HCT116 (cell line): Measurements from ENCODE around the gene EVX2.

Experiments
- EGR1 ChIP-seq: IDR thresholded peaks from 2 replicates; pipeline ENCODE4 v1.6.1; 2012; ENCODE audit warnings: low read depth
- ELF1 ChIP-seq: IDR thresholded peaks from 2 replicates; pipeline ENCODE4 v1.6.1; 2012; ENCODE audit warnings: low read depth, borderline replicate concordance
- JUND ChIP-seq: IDR thresholded peaks from 2 replicates; pipeline ENCODE4 v1.6.1; 2012
- MAX ChIP-seq: IDR thresholded peaks from 2 replicates; pipeline ENCODE4 v1.6.1; 2012
- POLR2A ChIP-seq: IDR thresholded peaks from 2 replicates; pipeline ENCODE4 v1.7.0; 2011; ENCODE audit warnings: borderline replicate concordance; ENCODE audit not compliant: insufficient read depth, insufficient read length; ENCODE audit errors: extremely low read depth
- POLR2AphosphoS5 ChIP-seq: IDR thresholded peaks from 2 replicates; pipeline ENCODE4 v1.6.1; 2011; ENCODE audit warnings: mild to moderate bottlenecking, low read depth, low read length, moderate library complexity
- RAD21 ChIP-seq: IDR thresholded peaks from 2 replicates; pipeline ENCODE4 v1.6.1; 2012; ENCODE audit warnings: low read depth, mild to moderate bottlenecking
- REST ChIP-seq: IDR thresholded peaks from 2 replicates; pipeline ENCODE4 v1.6.1; 2012; ENCODE audit warnings: low read depth
- SIN3A ChIP-seq: IDR thresholded peaks from 2 replicates; pipeline ENCODE4 v1.6.1; 2012; ENCODE audit warnings: low read depth
- SP1 ChIP-seq: IDR thresholded peaks from 2 replicates; pipeline ENCODE4 v1.6.1; 2012; ENCODE audit warnings: low read depth
- SRF ChIP-seq: IDR thresholded peaks from 2 replicates; pipeline ENCODE4 v1.6.1; 2012; ENCODE audit warnings: low read depth
- YY1 ChIP-seq: IDR thresholded peaks from 2 replicates; pipeline ENCODE4 v1.6.1; 2011; ENCODE audit warnings: low read length, low read depth, moderate library complexity, mild to moderate bottlenecking; ENCODE audit not compliant: insufficient replicate concordance; ENCODE audit errors: extremely low read depth
- ZBTB33 ChIP-seq: IDR thresholded peaks from 2 replicates; pipeline ENCODE4 v1.6.1; 2011; ENCODE audit warnings: mild to moderate bottlenecking, low read length, moderate library complexity; ENCODE audit not compliant: insufficient replicate concordance; ENCODE audit errors: extremely low read depth
- TF ChIP-seq, protein P1 (sequence below), 3 experiments: fragments of 200-600 bp in 1 of 3; sonication (generic) in 1 of 3; IDR thresholded peaks in 2 of 3; conservative IDR thresholded peaks in 1 of 3; 2 replicates each; pipeline ENCODE4 v1.5.1; 2012 to 2017; ENCODE audit warnings: low read depth in 2 of 3, low read length in 2 of 3, antibody characterized with exemption in 1 of 3, borderline replicate concordance in 1 of 3, control low read depth in 1 of 3, mild to moderate bottlenecking in 1 of 3, mixed read lengths in 1 of 3, mixed run types in 1 of 3, moderate library complexity in 1 of 3; ENCODE audit not compliant: insufficient read depth in 1 of 3

- TF ChIP-seq REST (no peak), ZBTB33 (no peak), YY1 (no peak), POLR2AphosphoS5 (no peak), SIN3A (no peak), POLR2A (no peak), SP1 (no peak), JUND (no peak), SRF (no peak), ELF1 (no peak), MAX (no peak), RAD21 (no peak), EGR1 (no peak)
- TF ChIP-seq, protein P1, sequence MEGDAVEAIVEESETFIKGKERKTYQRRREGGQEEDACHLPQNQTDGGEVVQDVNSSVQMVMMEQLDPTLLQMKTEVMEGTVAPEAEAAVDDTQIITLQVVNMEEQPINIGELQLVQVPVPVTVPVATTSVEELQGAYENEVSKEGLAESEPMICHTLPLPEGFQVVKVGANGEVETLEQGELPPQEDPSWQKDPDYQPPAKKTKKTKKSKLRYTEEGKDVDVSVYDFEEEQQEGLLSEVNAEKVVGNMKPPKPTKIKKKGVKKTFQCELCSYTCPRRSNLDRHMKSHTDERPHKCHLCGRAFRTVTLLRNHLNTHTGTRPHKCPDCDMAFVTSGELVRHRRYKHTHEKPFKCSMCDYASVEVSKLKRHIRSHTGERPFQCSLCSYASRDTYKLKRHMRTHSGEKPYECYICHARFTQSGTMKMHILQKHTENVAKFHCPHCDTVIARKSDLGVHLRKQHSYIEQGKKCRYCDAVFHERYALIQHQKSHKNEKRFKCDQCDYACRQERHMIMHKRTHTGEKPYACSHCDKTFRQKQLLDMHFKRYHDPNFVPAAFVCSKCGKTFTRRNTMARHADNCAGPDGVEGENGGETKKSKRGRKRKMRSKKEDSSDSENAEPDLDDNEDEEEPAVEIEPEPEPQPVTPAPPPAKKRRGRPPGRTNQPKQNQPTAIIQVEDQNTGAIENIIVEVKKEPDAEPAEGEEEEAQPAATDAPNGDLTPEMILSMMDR (IDR thresholded peaks at IDR 0.05 in 2 of 3, conservative IDR thresholded peaks at IDR 0.05 in 1 of 3; ENCODE audit: borderline replicate concordance in 1 of 3, insufficient read depth in 1 of 3, low read depth in 2 of 3, low read length in 2 of 3), result no peak
These were observed 47.4 kb upstream of the EVX2 start for GRCh38 chr2:176130957-176131847.
